Measurements from ENCODE around the gene C1orf159. TPM values are rescaled to one million over a fixed set of nuclear protein-coding genes. Genes with fewer than 3 reads are reported as not detected.
"Not testable (repeated sequence)": the region's sequence is repeated elsewhere in the genome, so short reads cannot be mapped to it uniquely, and the experiment has no call there.

C1orf159 gene
- total and polyA plus RNA-seq, 2 experiments from 2014 or later: 11.4 to 13.1 TPM

- Histone ChIP-seq H3F3A (ENCODE audit: insufficient read depth) (no peaks in the 10 kb centered on the region), H3K9ac (peak overlapping the region; percentile 62), H3K27ac (peak overlapping the region; percentile 45), H4K20me1 (ENCODE audit: insufficient read depth) (no peaks in the 10 kb centered on the region), H3K9me3 (ENCODE audit: low read depth) (no peaks in the 10 kb centered on the region), H3K36me3 (ENCODE audit: low read depth) (no peaks in the 10 kb centered on the region), H3K4me1 (ENCODE audit: insufficient read depth) (no peaks in the 10 kb centered on the region), H3K4me2 (ENCODE audit: unreplicated experiment) (peak overlapping the region; percentile 70), H3K9me2 (ENCODE audit: insufficient read depth) (no peaks in the 10 kb centered on the region), H2AFZ (peak overlapping the region; percentile 40; the same call in 1 of the 2 replicates), H3K79me2 (ENCODE audit: insufficient read depth) (no peaks in the 10 kb centered on the region), H3K27me3 (replicated peaks; ENCODE audit: insufficient read depth) (no peaks in the 10 kb centered on the region), H3K4me3 (peak overlapping the region; percentile 19)
- in situ Hi-C loops (cut with MboI): no loop called here
- DNase-seq: peak; percentile 93
- 1 to 4% methylated on average over 20 to 36 of the region's 38 CpGs for WGBS, 2 experiments (ENCODE audit: low coverage in 1 of 2, low lambda C conversion rate in 2 of 2, missing lambda C conversion rate in 2 of 2)
- TF ChIP-seq EZH2 (IDR thresholded peaks at IDR 0.05; ENCODE audit: insufficient read depth, poor library complexity, severe bottlenecking) (no peak), EZH2phosphoT487 (IDR thresholded peaks at IDR 0.05; ENCODE audit: insufficient read depth, low read depth) (no peak)
Observed at GRCh38 chr1:1079408-1080121, 36.3 kb downstream of the C1orf159 start.

- H4K20me1 ChIP-seq (ENCODE audit: insufficient read depth); H3K4me2 ChIP-seq (ENCODE audit: unreplicated experiment); H3F3A ChIP-seq (ENCODE audit: insufficient read depth); H3K27me3 ChIP-seq (replicated peaks; ENCODE audit: insufficient read depth); H3K27ac ChIP-seq; H3K36me3 ChIP-seq (ENCODE audit: low read depth); H3K79me2 ChIP-seq (ENCODE audit: insufficient read depth); DNase-seq; H3K4me1 ChIP-seq (ENCODE audit: insufficient read depth); H3K9me3 ChIP-seq (ENCODE audit: low read depth); H3K4me3 ChIP-seq; in situ Hi-C loops (cut with MboI); H2AFZ ChIP-seq; H3K9ac ChIP-seq; H3K9me2 ChIP-seq (ENCODE audit: insufficient read depth): not testable (repeated sequence)
- WGBS, 2 experiments (ENCODE audit: low coverage in 1 of 2, low lambda C conversion rate in 2 of 2, missing lambda C conversion rate in 2 of 2): 33% methylated on average over 5 of the region's 21 CpGs; no CpG with 5 or more reads in 1 of the 2 experiments
Observed at GRCh38 chr1:1077396-1077795, 38.5 kb downstream of the C1orf159 start.

- Histone ChIP-seq H3F3A (ENCODE audit: insufficient read depth) (no peaks in the 10 kb centered on the region), H3K9me3 (ENCODE audit: low read depth) (no peaks in the 10 kb centered on the region), H2AFZ (no peak overlapping the region), H3K4me3 (no peak overlapping the region), H3K4me1 (ENCODE audit: insufficient read depth) (no peaks in the 10 kb centered on the region), H3K4me2 (ENCODE audit: unreplicated experiment) (no peak overlapping the region), H3K9me2 (ENCODE audit: insufficient read depth) (no peaks in the 10 kb centered on the region), H3K27me3 (replicated peaks; ENCODE audit: insufficient read depth) (no peaks in the 10 kb centered on the region), H4K20me1 (ENCODE audit: insufficient read depth) (no peaks in the 10 kb centered on the region), H3K36me3 (ENCODE audit: low read depth) (no peaks in the 10 kb centered on the region), H3K9ac (no peak overlapping the region), H3K79me2 (ENCODE audit: insufficient read depth) (no peaks in the 10 kb centered on the region), H3K27ac (no peak overlapping the region)
- no peak for DNase-seq
- 40 to 50% methylated on average over 9 to 20 of the region's 21 CpGs for WGBS, 2 experiments (ENCODE audit: low coverage in 1 of 2, low lambda C conversion rate in 2 of 2, missing lambda C conversion rate in 2 of 2)
- TF ChIP-seq EZH2 (IDR thresholded peaks at IDR 0.05; ENCODE audit: insufficient read depth, poor library complexity, severe bottlenecking) (no peak), EZH2phosphoT487 (IDR thresholded peaks at IDR 0.05; ENCODE audit: insufficient read depth, low read depth) (no peak)
- in situ Hi-C loops (cut with MboI): no loop called here
Observed at GRCh38 chr1:1075148-1075935, 40.5 kb downstream of the C1orf159 start.

GRCh38 chr1:1074631-1075147 lies 41.2 kb downstream of the C1orf159 start:
- DNase-seq: no peak
- Histone ChIP-seq H4K20me1 (ENCODE audit: insufficient read depth) (no peaks in the 10 kb centered on the region), H2AFZ (no peak overlapping the region), H3K4me1 (ENCODE audit: insufficient read depth) (no peaks in the 10 kb centered on the region), H3K4me3 (no peak overlapping the region), H3K4me2 (ENCODE audit: unreplicated experiment) (no peak overlapping the region), H3K9ac (no peak overlapping the region), H3K27ac (no peak overlapping the region), H3K9me3 (ENCODE audit: low read depth) (no peaks in the 10 kb centered on the region), H3K9me2 (ENCODE audit: insufficient read depth) (no peaks in the 10 kb centered on the region), H3K36me3 (ENCODE audit: low read depth) (no peaks in the 10 kb centered on the region), H3F3A (ENCODE audit: insufficient read depth) (no peaks in the 10 kb centered on the region), H3K27me3 (replicated peaks; ENCODE audit: insufficient read depth) (no peaks in the 10 kb centered on the region), H3K79me2 (ENCODE audit: insufficient read depth) (no peaks in the 10 kb centered on the region)
- WGBS, 2 experiments (ENCODE audit: low coverage in 1 of 2, low lambda C conversion rate in 2 of 2, missing lambda C conversion rate in 2 of 2): 55 to 60% methylated on average over 14 of the region's 14 CpGs
- in situ Hi-C loops (cut with MboI): no loop called here
- TF ChIP-seq EZH2 (IDR thresholded peaks at IDR 0.05; ENCODE audit: insufficient read depth, poor library complexity, severe bottlenecking) (no peak), EZH2phosphoT487 (IDR thresholded peaks at IDR 0.05; ENCODE audit: insufficient read depth, low read depth) (no peak)
